ENCODE results near the gene SERINC1.

DNA sequence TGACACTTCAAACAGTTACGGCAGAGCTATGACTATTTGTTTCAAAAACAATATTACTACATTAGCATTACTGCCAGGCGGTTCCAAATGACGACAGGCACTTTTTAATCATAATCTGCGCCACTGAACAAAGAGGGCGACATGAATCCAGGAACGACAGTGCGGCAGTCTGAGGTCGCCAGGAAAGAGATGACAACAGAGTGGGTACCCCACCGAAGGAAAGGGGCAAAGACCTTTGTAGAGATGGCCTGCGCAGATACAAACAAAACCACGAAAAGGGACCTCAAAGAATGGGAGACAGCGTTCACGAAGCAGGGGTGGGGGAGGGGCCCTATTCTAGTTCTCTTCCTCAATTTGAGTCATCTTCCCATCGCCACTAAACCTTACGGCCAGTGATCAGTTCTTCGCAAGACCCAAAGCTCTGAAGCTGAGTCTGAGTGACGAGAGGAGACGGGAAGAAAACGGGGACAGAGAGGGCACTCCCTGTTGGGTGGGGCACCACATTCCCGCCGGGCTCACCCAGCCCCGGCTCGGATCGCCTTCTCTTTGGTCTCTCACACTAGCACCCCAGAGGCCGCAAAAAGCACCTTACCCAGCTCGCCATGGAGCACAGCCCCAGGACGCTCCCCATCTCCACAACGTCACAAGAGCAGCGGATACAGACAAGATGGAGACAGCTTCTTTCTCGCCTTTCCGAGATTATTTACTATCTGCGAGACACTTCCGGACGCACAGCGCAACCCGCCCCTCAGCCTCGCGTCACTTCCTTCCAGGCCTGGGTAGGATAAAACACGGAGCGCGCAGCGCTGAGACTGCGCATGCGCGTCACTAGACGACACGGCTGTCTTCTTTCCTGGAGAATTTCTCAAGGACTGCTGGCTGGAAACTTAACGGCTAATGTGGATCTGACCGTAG, at the start of gene SERINC1:
- TF ChIP-seq CTCF (IDR thresholded peaks at IDR 0.05; ENCODE audit: borderline replicate concordance, extremely low read depth, low read length, poor library complexity, severe bottlenecking) (peak; percentile 4), EZH2 (IDR thresholded peaks at IDR 0.05; ENCODE audit: borderline replicate concordance, low read depth, low read length, severe bottlenecking) (no peak)
